Neuronal stem cell (in vitro differentiated cells): ENCODE results near the gene SYNDIG1.

Experiments
- DNase-seq: peaks from one replicate; pipeline ENCODE4 v3.0.0-alpha.2; 2013; ENCODE audit warnings: low spot score
- H2AFZ ChIP-seq: one replicate; pipeline ENCODE4 v1.6.1; 2013; ENCODE audit warnings: mild to moderate bottlenecking, low read length, inconsistent platforms
- H2AK5ac ChIP-seq: 2 replicates; pipeline ENCODE4 v1.6.1; 2013; ENCODE audit warnings: low read depth, mild to moderate bottlenecking, inconsistent platforms, low read length, moderate library complexity, mixed read lengths
- H2BK120ac ChIP-seq: 2 replicates; pipeline ENCODE4 v1.6.1; 2013; ENCODE audit warnings: low read depth, mild to moderate bottlenecking, inconsistent platforms, low read length, moderate library complexity, mixed read lengths
- H2BK12ac ChIP-seq: one replicate; pipeline ENCODE4 v1.6.1; 2013; ENCODE audit warnings: low read length, inconsistent platforms
- H2BK15ac ChIP-seq: 2 replicates; pipeline ENCODE4 v1.6.1; 2013; ENCODE audit warnings: mild to moderate bottlenecking, low read length, inconsistent platforms, mixed read lengths
- H2BK5ac ChIP-seq: one replicate; pipeline ENCODE4 v1.6.1; 2013; ENCODE audit warnings: inconsistent platforms, mild to moderate bottlenecking, low read length, moderate library complexity
- H3K14ac ChIP-seq: one replicate; pipeline ENCODE4 v1.6.1; 2013; ENCODE audit warnings: low read length, inconsistent platforms
- H3K18ac ChIP-seq: 2 replicates; pipeline ENCODE4 v1.6.1; 2013; ENCODE audit warnings: low read length, inconsistent platforms
- H3K23ac ChIP-seq: 2 replicates; pipeline ENCODE4 v1.6.1; 2013; ENCODE audit warnings: low read depth, mild to moderate bottlenecking, mixed read lengths, low read length, inconsistent platforms; ENCODE audit not compliant: poor library complexity
- H3K27ac ChIP-seq: replicated peaks from 3 replicates; pipeline ENCODE4 v1.5.1; 2013; ENCODE audit warnings: low read length, inconsistent platforms
- H3K27me3 ChIP-seq, 3 experiments: 2 replicates each; pipeline ENCODE4 v1.6.1; 2013; ENCODE audit warnings: low read length in 3 of 3, mild to moderate bottlenecking in 2 of 3, inconsistent platforms in 1 of 3, low read depth in 1 of 3, mixed read lengths in 1 of 3, moderate library complexity in 1 of 3; ENCODE audit not compliant: control insufficient read depth in 3 of 3, insufficient read depth in 3 of 3
- H3K36me3 ChIP-seq, 2 donors: replicated peaks in 1 of 2; 2 replicates each; pipeline ENCODE4 v1.6.1; 2013; ENCODE audit warnings: low read length in 2 of 2; ENCODE audit not compliant: control insufficient read depth in 2 of 2, insufficient read depth in 2 of 2
- H3K4ac ChIP-seq: 2 replicates; pipeline ENCODE4 v1.6.1; 2013; ENCODE audit warnings: inconsistent platforms, mild to moderate bottlenecking, low read length, moderate library complexity
- H3K4me1 ChIP-seq, 2 donors: 1 replicate in 1 of 2; 2 replicates in 1 of 2; pipeline ENCODE4 v1.6.1; 2013; ENCODE audit warnings: low read length in 2 of 2, low read depth in 1 of 2; ENCODE audit not compliant: control insufficient read depth in 2 of 2, insufficient read depth in 1 of 2
- H3K4me2 ChIP-seq: one replicate; pipeline ENCODE4 v1.6.1; 2013; ENCODE audit warnings: mild to moderate bottlenecking, low read length, inconsistent platforms; ENCODE audit not compliant: insufficient read depth, poor library complexity, severe bottlenecking
- H3K4me3 ChIP-seq, 2 donors: 2 replicates each; pipeline ENCODE4 v1.5.1; 2013; ENCODE audit warnings: low read length in 2 of 2, mild to moderate bottlenecking in 2 of 2, inconsistent platforms in 1 of 2, moderate library complexity in 1 of 2
- H3K79me1 ChIP-seq: one replicate; pipeline ENCODE4 v1.6.1; 2013; ENCODE audit warnings: low read depth, mild to moderate bottlenecking, inconsistent platforms, low read length, moderate library complexity
- H3K9ac ChIP-seq: one replicate; pipeline ENCODE4 v1.6.1; 2013; ENCODE audit warnings: mild to moderate bottlenecking, low read depth, low read length, inconsistent platforms; ENCODE audit not compliant: poor library complexity
- H3K9me3 ChIP-seq, 2 donors: replicated peaks in 1 of 2; 2 replicates each; pipeline versions ENCODE3 to v1.6.1; 2013; ENCODE audit warnings: low read length in 2 of 2, mild to moderate bottlenecking in 2 of 2, inconsistent platforms in 1 of 2, low read depth in 1 of 2, mixed read lengths in 1 of 2, moderate library complexity in 1 of 2; ENCODE audit not compliant: control insufficient read depth in 2 of 2, insufficient read depth in 1 of 2
- H4K8ac ChIP-seq: one replicate; pipeline ENCODE4 v1.6.1; 2013; ENCODE audit warnings: low read depth, mild to moderate bottlenecking, inconsistent platforms, low read length, moderate library complexity
- H4K91ac ChIP-seq: one replicate; pipeline ENCODE4 v1.6.1; 2013; ENCODE audit warnings: low read length, low read depth, mild to moderate bottlenecking, inconsistent platforms; ENCODE audit not compliant: poor library complexity
- WGBS, 2 donors: extraction: QIAGEN DNeasy Blood & Tissue Kit; methylation state at CpG; one replicate each; pipeline ENCODE4 v1.1.7; 2013; ENCODE audit warnings: missing lambda C conversion rate in 2 of 2, mixed read lengths in 1 of 2; ENCODE audit not compliant: insufficient read length in 2 of 2, insufficient replicate concordance in 1 of 2; ENCODE audit errors: extremely low coverage in 2 of 2; 5-methylcytosine and 5-hydroxymethylcytosine counted together

The SYNDIG1 gene

GRCh38 chr20:24542721-24543120 is 73.3 kb downstream of the SYNDIG1 start:
- H2BK15ac ChIP-seq = no peak overlapping the region
- peaks cover 0 to 3% of the 10 kb centered on the region in 2 donors for H3K9me3 ChIP-seq
- H3K79me1 ChIP-seq = no peaks in the 10 kb centered on the region
- no peaks in the 10 kb centered on the region for H3K4me1 ChIP-seq
- no peak overlapping the region for H2AFZ ChIP-seq
- DNase-seq = no peak
- no peak overlapping the region for H2BK120ac ChIP-seq
- no peaks in the 10 kb centered on the region for H3K27me3 ChIP-seq
- H3K4me2 ChIP-seq = no peak overlapping the region
- no peak overlapping the region for H4K91ac ChIP-seq
- H3K14ac ChIP-seq = no peak overlapping the region
- H4K8ac ChIP-seq = no peak overlapping the region
- no peak overlapping the region for H3K27ac ChIP-seq
- no peak overlapping the region for H3K4me3 ChIP-seq
- peaks cover 0 to 2% of the 10 kb centered on the region in 2 donors for H3K36me3 ChIP-seq
- H3K4ac ChIP-seq = no peak overlapping the region
- no peak overlapping the region for H2BK5ac ChIP-seq
- H3K23ac ChIP-seq = no peak overlapping the region
- H3K9ac ChIP-seq = no peak overlapping the region
- no peak overlapping the region for H2BK12ac ChIP-seq
- WGBS, 2 donors = no CpG with 5 or more reads among the region's 3 CpGs
- no peak overlapping the region for H3K18ac ChIP-seq
- no peak overlapping the region for H2AK5ac ChIP-seq

GRCh38 chr20:24543168-24543567 is 73.7 kb downstream of the SYNDIG1 start:
- no peak overlapping the region for H4K91ac ChIP-seq
- no peak overlapping the region for H2BK120ac ChIP-seq
- H4K8ac ChIP-seq = no peak overlapping the region
- no peak overlapping the region for H2AFZ ChIP-seq
- peaks cover 0 to 2% of the 10 kb centered on the region in 2 donors for H3K36me3 ChIP-seq
- H3K9me3 ChIP-seq = peaks cover 0 to 3% of the 10 kb centered on the region in 2 donors
- no peak overlapping the region for H3K4me3 ChIP-seq
- no peak overlapping the region for H3K9ac ChIP-seq
- no peak overlapping the region for H2AK5ac ChIP-seq
- no peak overlapping the region for H2BK12ac ChIP-seq
- DNase-seq = no peak
- H3K4me2 ChIP-seq = no peak overlapping the region
- H3K27me3 ChIP-seq = no peaks in the 10 kb centered on the region
- H3K18ac ChIP-seq = no peak overlapping the region
- WGBS, 2 donors = no CpG with 5 or more reads among the region's 19 CpGs
- no peak overlapping the region for H3K14ac ChIP-seq
- H3K27ac ChIP-seq = no peak overlapping the region
- H3K4me1 ChIP-seq = no peaks in the 10 kb centered on the region
- no peak overlapping the region for H3K23ac ChIP-seq
- no peak overlapping the region for H3K4ac ChIP-seq
- H2BK15ac ChIP-seq = no peak overlapping the region
- no peaks in the 10 kb centered on the region for H3K79me1 ChIP-seq
- no peak overlapping the region for H2BK5ac ChIP-seq

GRCh38 chr20:24543741-24544140 is 74.3 kb downstream of the SYNDIG1 start:
- no peak overlapping the region for H2AFZ ChIP-seq
- no peaks in the 10 kb centered on the region for H3K79me1 ChIP-seq
- no peak overlapping the region for H4K8ac ChIP-seq
- H4K91ac ChIP-seq = no peak overlapping the region
- no peak overlapping the region for H2BK15ac ChIP-seq
- WGBS, 2 donors = no CpG with 5 or more reads among the region's 6 CpGs
- no peaks in the 10 kb centered on the region for H3K4me1 ChIP-seq
- H3K4ac ChIP-seq = no peak overlapping the region
- H3K4me3 ChIP-seq = no peak overlapping the region
- no peak overlapping the region for H2BK5ac ChIP-seq
- H3K4me2 ChIP-seq = no peak overlapping the region
- H3K9me3 ChIP-seq = peaks cover 0 to 3% of the 10 kb centered on the region in 2 donors
- H3K36me3 ChIP-seq = peaks cover 0 to 2% of the 10 kb centered on the region in 2 donors
- no peak overlapping the region for H3K18ac ChIP-seq
- no peak overlapping the region for H3K27ac ChIP-seq
- no peak overlapping the region for H3K14ac ChIP-seq
- no peak overlapping the region for H3K23ac ChIP-seq
- no peak overlapping the region for H2BK120ac ChIP-seq
- no peak overlapping the region for H2AK5ac ChIP-seq
- H3K27me3 ChIP-seq = no peaks in the 10 kb centered on the region
- H3K9ac ChIP-seq = no peak overlapping the region
- H2BK12ac ChIP-seq = no peak overlapping the region
- DNase-seq = no peak

GRCh38 chr20:24544371-24544770 is 74.9 kb downstream of the SYNDIG1 start:
- Histone ChIP-seq H3K4ac (no peak overlapping the region), H4K91ac (no peak overlapping the region)
- no CpG with 5 or more reads among the region's 7 CpGs for WGBS, 2 donors

More at GRCh38 chr20:24544371-24544770, 74.9 kb downstream of the SYNDIG1 start:
- H3K4me3 ChIP-seq = peak overlapping the region in 1 of 2 donors; percentile 4
- no peak overlapping the region for H3K14ac ChIP-seq
- H2AFZ ChIP-seq = no peak overlapping the region
- peaks cover 0 to 2% of the 10 kb centered on the region in 2 donors for H3K36me3 ChIP-seq
- H3K79me1 ChIP-seq = no peaks in the 10 kb centered on the region
- no peak overlapping the region for H3K27ac ChIP-seq
- no peak overlapping the region for H2BK5ac ChIP-seq
- no peak overlapping the region for H3K18ac ChIP-seq
- H3K27me3 ChIP-seq = no peaks in the 10 kb centered on the region
- no peak overlapping the region for H2BK120ac ChIP-seq
- no peak overlapping the region for H3K23ac ChIP-seq
- peaks cover 0 to 3% of the 10 kb centered on the region in 2 donors for H3K9me3 ChIP-seq
- no peak overlapping the region for H3K9ac ChIP-seq
- no peak overlapping the region for H2BK12ac ChIP-seq
- DNase-seq = no peak
- H3K4me2 ChIP-seq = no peak overlapping the region
- H2AK5ac ChIP-seq = no peak overlapping the region
- H4K8ac ChIP-seq = no peak overlapping the region
- no peaks in the 10 kb centered on the region for H3K4me1 ChIP-seq
- H2BK15ac ChIP-seq = no peak overlapping the region
